Testis (tissue), 2 donors: Measurements from ENCODE around the gene PTPRG.

Experiments
- POLR2A ChIP-seq: fragments of 450-650 bp; IDR thresholded peaks from one replicate; pipeline ENCODE4 v1.6.1; 2017; ENCODE audit warnings: antibody characterized with exemption, mild to moderate bottlenecking, moderate library complexity
- TF ChIP-seq, protein P1 (sequence below), 3 experiments: fragments of 450-650 bp in 2 of 3; fragments of 200-600 bp in 1 of 3; sonication (generic) in 1 of 3; IDR thresholded peaks; one replicate each; pipeline ENCODE4 v1.5.1; 2016 to 2019; ENCODE audit warnings: antibody characterized with exemption in 3 of 3, mild to moderate bottlenecking in 2 of 3, moderate library complexity in 1 of 3

DNA sequence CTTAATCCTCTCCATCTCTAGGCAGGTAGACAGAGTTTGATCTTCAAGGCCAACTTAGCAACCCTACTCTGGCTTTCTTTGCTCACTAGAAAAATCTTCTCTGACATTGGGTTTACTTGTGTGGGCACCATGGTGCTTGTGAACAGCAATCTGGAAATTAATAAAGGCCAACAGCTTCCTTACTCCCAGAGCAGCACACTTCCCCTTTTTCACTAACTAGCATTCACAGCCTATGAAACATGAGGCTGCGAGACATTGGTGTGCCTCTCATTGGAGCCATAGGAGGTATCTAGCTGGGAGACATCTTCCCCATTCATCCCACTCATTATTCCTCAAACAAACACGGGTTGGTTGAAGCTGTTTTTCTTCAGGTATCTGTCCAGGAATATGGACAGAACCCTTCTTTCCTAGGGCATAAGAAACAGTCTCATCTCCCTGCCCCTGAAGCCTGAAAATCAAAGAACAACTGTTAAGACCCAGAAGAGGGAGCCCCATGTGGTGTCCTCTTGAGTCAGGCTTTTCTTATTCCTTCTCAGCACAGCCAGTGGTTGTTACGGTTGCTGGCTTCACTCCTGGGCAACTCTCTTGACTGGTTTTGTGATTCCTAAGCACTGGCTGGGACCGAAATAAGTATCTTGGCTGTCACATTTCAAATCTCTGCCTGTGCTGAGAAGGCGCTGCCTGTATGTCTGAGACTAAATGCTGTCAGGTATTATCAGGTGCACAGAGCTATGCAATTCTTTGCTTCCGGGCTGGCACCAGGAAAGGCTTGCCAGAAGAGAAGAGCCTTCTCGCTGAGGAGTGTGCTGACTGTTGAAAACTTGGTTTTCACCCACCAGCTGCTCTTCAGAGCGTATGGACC lies 617.6 kb downstream of the PTPRG start:
- TF ChIP-seq, protein P1, sequence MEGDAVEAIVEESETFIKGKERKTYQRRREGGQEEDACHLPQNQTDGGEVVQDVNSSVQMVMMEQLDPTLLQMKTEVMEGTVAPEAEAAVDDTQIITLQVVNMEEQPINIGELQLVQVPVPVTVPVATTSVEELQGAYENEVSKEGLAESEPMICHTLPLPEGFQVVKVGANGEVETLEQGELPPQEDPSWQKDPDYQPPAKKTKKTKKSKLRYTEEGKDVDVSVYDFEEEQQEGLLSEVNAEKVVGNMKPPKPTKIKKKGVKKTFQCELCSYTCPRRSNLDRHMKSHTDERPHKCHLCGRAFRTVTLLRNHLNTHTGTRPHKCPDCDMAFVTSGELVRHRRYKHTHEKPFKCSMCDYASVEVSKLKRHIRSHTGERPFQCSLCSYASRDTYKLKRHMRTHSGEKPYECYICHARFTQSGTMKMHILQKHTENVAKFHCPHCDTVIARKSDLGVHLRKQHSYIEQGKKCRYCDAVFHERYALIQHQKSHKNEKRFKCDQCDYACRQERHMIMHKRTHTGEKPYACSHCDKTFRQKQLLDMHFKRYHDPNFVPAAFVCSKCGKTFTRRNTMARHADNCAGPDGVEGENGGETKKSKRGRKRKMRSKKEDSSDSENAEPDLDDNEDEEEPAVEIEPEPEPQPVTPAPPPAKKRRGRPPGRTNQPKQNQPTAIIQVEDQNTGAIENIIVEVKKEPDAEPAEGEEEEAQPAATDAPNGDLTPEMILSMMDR (IDR thresholded peaks at IDR 0.05): no peak
- TF ChIP-seq POLR2A: no peak
